Fibroblast of pulmonary artery (primary cell): ENCODE data around the gene SYDE2.

Experiments used
- DNase-seq: peaks from one replicate; pipeline ENCODE4 v3.0.0-alpha.2; 2010; ENCODE audit warnings: low read depth
- H3K4me3 ChIP-seq: replicated peaks from 2 replicates; pipeline ENCODE4 v1.5.1; 2011; ENCODE audit warnings: low read depth, mild to moderate bottlenecking, control low read depth, low read length, moderate library complexity
- CTCF ChIP-seq: IDR thresholded peaks from 2 replicates; pipeline ENCODE4 v1.5.1; 2011; ENCODE audit warnings: mild to moderate bottlenecking, control low read depth, low read length, inconsistent platforms; ENCODE audit errors: missing control alignments

The SYDE2 gene

GRCh38 chr1:85184245-85184644 is 16.6 kb downstream of the SYDE2 start:
- no peak for TF ChIP-seq CTCF
- no peak overlapping the region for H3K4me3 ChIP-seq
- DNase-seq, result no peak

GRCh38 chr1:85182700-85183099 is 18.1 kb downstream of the SYDE2 start:
- TF ChIP-seq CTCF, result no peak
- no peak overlapping the region for H3K4me3 ChIP-seq
- DNase-seq, result no peak

GRCh38 chr1:85180869-85181268 is 19.9 kb downstream of the SYDE2 start:
- DNase-seq, result no peak
- TF ChIP-seq CTCF, result no peak

GRCh38 chr1:85179522-85179921 is 21.3 kb downstream of the SYDE2 start:
- H3K4me3 ChIP-seq, result no peak overlapping the region
- no peak for DNase-seq
- no peak for TF ChIP-seq CTCF

More at GRCh38 chr1:85180869-85181268, 19.9 kb downstream of the SYDE2 start:
- H3K4me3 ChIP-seq, result no peak overlapping the region

- TF ChIP-seq CTCF, result no peak
- no peak overlapping the region for H3K4me3 ChIP-seq
- DNase-seq, result no peak
Measured at GRCh38 chr1:85178396-85178795, 22.4 kb downstream of the SYDE2 start.

- TF ChIP-seq CTCF, result no peak
- no peak for DNase-seq
- H3K4me3 ChIP-seq, result no peak overlapping the region
Measured at GRCh38 chr1:85174503-85174902, 26.3 kb downstream of the SYDE2 start.

GRCh38 chr1:85172684-85173337 is 28.0 kb downstream of the SYDE2 start:
- DNase-seq, result no peak
- no peak for TF ChIP-seq CTCF
- no peak overlapping the region for H3K4me3 ChIP-seq
